Peyer's patch (tissue), 4 donors: ENCODE measurements around the gene FBXO48. TPM values are rescaled to one million over a fixed set of nuclear protein-coding genes. Genes with fewer than 3 reads are reported as not detected.

Source experiments
- DNase-seq, 3 donors: peaks; one replicate each; pipeline ENCODE4 v3.0.0-alpha.2; 2017 to 2019
- H3K27ac ChIP-seq, 4 donors: fragments of 200-600 bp; sonication (generic); one replicate each; pipeline ENCODE4 v1.5.1; 2016 to 2019
- H3K27me3 ChIP-seq, 2 donors: fragments of 200-600 bp; sonication (generic); one replicate each; pipeline ENCODE4 v1.5.1; 2019
- H3K36me3 ChIP-seq, 3 donors: fragments of 200-600 bp; sonication (generic); one replicate each; pipeline ENCODE4 v1.5.1; 2016 to 2019
- H3K4me1 ChIP-seq, 4 donors: fragments of 200-600 bp; sonication (generic); one replicate each; pipeline ENCODE4 v1.5.1; 2016 to 2019
- H3K4me3 ChIP-seq, 4 donors: fragments of 200-600 bp; sonication (generic); 1 replicate in 3 of 4; 2 replicates in 1 of 4; pipeline ENCODE4 v1.5.1; 2016 to 2019; ENCODE audit warnings: mild to moderate bottlenecking in 1 of 4
- H3K9me3 ChIP-seq, 4 donors: fragments of 200-600 bp; sonication (generic); one replicate each; pipeline ENCODE4 v1.5.1; 2016 to 2019; ENCODE audit warnings: mild to moderate bottlenecking in 1 of 4
- POLR2A ChIP-seq, 2 donors: fragments of 450-650 bp; IDR thresholded peaks; one replicate each; pipeline ENCODE4 v1.5.1; 2017; ENCODE audit warnings: antibody characterized with exemption in 2 of 2, mild to moderate bottlenecking in 2 of 2, moderate library complexity in 2 of 2
- total RNA-seq, 4 donors: library from RNA; depleted of rRNA; stranded (reverse); fragments of >200 nt; gene quantifications; one replicate each; pipeline ENCODE4 v1.1.0, GENCODE V29; 2016
- TF ChIP-seq, protein P1 (sequence below), 6 experiments: fragments of 450-650 bp in 4 of 6; fragments of 200-600 bp in 2 of 6; sonication (generic) in 1 of 6; IDR thresholded peaks; one replicate each; pipeline ENCODE4 v1.5.1; 2017 to 2019; ENCODE audit warnings: antibody characterized with exemption in 6 of 6, mild to moderate bottlenecking in 3 of 6, moderate library complexity in 1 of 6

The FBXO48 gene
- total RNA-seq, 4 donors from 2014 or later, result 0.83 to 2.6 (median 1.4) TPM

DNA sequence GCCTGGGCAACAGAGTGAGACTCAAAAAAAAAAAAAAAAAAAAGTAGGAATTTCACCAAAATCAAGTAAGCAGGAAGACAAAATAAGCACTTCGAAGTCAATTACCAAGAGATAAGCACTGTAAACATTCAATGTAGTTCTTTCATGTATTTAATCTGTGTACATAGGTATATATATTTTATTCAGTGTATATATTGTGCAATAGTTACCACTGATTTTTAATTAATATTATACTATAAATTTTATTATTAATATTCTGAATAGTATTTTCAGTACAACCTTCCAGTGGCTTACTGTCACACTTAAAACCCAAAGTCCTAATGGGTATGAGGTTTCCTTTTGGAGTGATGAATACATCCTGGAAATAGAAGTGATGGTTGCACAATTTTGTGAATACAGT, 9.4 kb upstream of the FBXO48 start:
- no peak overlapping the region for H3K4me3 ChIP-seq
- DNase-seq, result no peak
- TF ChIP-seq, protein P1, sequence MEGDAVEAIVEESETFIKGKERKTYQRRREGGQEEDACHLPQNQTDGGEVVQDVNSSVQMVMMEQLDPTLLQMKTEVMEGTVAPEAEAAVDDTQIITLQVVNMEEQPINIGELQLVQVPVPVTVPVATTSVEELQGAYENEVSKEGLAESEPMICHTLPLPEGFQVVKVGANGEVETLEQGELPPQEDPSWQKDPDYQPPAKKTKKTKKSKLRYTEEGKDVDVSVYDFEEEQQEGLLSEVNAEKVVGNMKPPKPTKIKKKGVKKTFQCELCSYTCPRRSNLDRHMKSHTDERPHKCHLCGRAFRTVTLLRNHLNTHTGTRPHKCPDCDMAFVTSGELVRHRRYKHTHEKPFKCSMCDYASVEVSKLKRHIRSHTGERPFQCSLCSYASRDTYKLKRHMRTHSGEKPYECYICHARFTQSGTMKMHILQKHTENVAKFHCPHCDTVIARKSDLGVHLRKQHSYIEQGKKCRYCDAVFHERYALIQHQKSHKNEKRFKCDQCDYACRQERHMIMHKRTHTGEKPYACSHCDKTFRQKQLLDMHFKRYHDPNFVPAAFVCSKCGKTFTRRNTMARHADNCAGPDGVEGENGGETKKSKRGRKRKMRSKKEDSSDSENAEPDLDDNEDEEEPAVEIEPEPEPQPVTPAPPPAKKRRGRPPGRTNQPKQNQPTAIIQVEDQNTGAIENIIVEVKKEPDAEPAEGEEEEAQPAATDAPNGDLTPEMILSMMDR (IDR thresholded peaks at IDR 0.05), result no peak
- TF ChIP-seq POLR2A (IDR thresholded peaks at IDR 0.05), result no peak

GRCh38 chr2:68475576-68475975, 8.5 kb upstream of the FBXO48 start:
- DNase-seq, result no peak
- Histone ChIP-seq H3K4me1 (no peaks in the 10 kb centered on the region), H3K4me3 (no peak overlapping the region), H3K27me3 (no peaks in the 10 kb centered on the region), H3K36me3 (no peaks in the 10 kb centered on the region), H3K27ac (no peak overlapping the region), H3K9me3 (no peaks in the 10 kb centered on the region)
- TF ChIP-seq, protein P1 (IDR thresholded peaks at IDR 0.05), result no peak

More for the DNA sequence above, 9.4 kb upstream of the FBXO48 start:
- no peaks in the 10 kb centered on the region for H3K27me3 ChIP-seq
- no peaks in the 10 kb centered on the region for H3K9me3 ChIP-seq
- H3K4me1 ChIP-seq, result no peaks in the 10 kb centered on the region
- no peak overlapping the region for H3K27ac ChIP-seq
- no peaks in the 10 kb centered on the region for H3K36me3 ChIP-seq

- Histone ChIP-seq H3K36me3 (no peaks in the 10 kb centered on the region), H3K4me3 (no peak overlapping the region), H3K27ac (no peak overlapping the region), H3K27me3 (no peaks in the 10 kb centered on the region), H3K4me1 (no peaks in the 10 kb centered on the region), H3K9me3 (no peaks in the 10 kb centered on the region)
- TF ChIP-seq, protein P1 (IDR thresholded peaks at IDR 0.05), result no peak
- TF ChIP-seq POLR2A (IDR thresholded peaks at IDR 0.05), result no peak
- no peak for DNase-seq
Measured at GRCh38 chr2:68475110-68475509, 8.0 kb upstream of the FBXO48 start.

- no peak overlapping the region for H3K4me3 ChIP-seq
- no peaks in the 10 kb centered on the region for H3K4me1 ChIP-seq
- no peaks in the 10 kb centered on the region for H3K9me3 ChIP-seq
- H3K36me3 ChIP-seq, result no peaks in the 10 kb centered on the region
- H3K27me3 ChIP-seq, result no peaks in the 10 kb centered on the region
- no peak overlapping the region for H3K27ac ChIP-seq
- TF ChIP-seq, protein P1 (IDR thresholded peaks at IDR 0.05), result no peak
- no peak for TF ChIP-seq POLR2A (IDR thresholded peaks at IDR 0.05)
- DNase-seq, result no peak
Measured at GRCh38 chr2:68472796-68473414, 5.8 kb upstream of the FBXO48 start.

- TF ChIP-seq POLR2A (IDR thresholded peaks at IDR 0.05), result no peak
- TF ChIP-seq, protein P1 (IDR thresholded peaks at IDR 0.05), result no peak
- Histone ChIP-seq H3K36me3 (no peaks in the 10 kb centered on the region), H3K27me3 (no peaks in the 10 kb centered on the region), H3K27ac (no peak overlapping the region), H3K4me3 (no peak overlapping the region), H3K4me1 (no peaks in the 10 kb centered on the region), H3K9me3 (no peaks in the 10 kb centered on the region)
- no peak for DNase-seq
Measured at GRCh38 chr2:68471385-68471784, 4.3 kb upstream of the FBXO48 start.

DNA sequence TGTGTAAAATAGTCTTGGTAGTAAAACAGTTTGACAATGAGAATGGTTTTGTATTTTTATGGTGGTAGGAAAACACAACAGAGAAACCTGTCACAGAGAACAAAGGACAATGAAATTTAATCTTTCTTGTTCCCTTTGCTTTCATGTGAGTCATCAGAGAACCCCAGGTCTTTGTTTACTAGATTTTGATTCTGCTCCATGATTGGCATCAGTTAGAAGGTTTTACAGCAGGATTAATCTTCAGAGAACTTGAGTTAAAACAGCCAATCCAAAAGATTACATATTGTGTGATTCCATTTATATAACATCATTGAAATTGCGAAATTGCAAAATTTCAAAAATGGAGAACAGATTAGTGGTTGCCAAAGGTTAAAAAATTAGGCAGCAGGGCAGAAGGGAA, 2.8 kb upstream of the FBXO48 start:
- H3K4me1 ChIP-seq, result peaks cover 0 to 8% (median 0%) of the 10 kb centered on the region in 4 donors
- DNase-seq, result no peak
- H3K9me3 ChIP-seq, result no peaks in the 10 kb centered on the region
- H3K27ac ChIP-seq, result no peak overlapping the region
- no peaks in the 10 kb centered on the region for H3K27me3 ChIP-seq
- TF ChIP-seq, protein P1 (IDR thresholded peaks at IDR 0.05), result no peak
- TF ChIP-seq POLR2A (IDR thresholded peaks at IDR 0.05), result no peak
- no peaks in the 10 kb centered on the region for H3K36me3 ChIP-seq
- H3K4me3 ChIP-seq, result no peak overlapping the region
